T-helper 17 cell (primary cell): Measurements from ENCODE around the gene CCM2. TPM values are rescaled to one million over a fixed set of nuclear protein-coding genes. Genes with fewer than 3 reads are reported as not detected.
"Not testable (repeated sequence)": the region's sequence is repeated elsewhere in the genome, so short reads cannot be mapped to it uniquely, and the experiment has no call there.

Experiments used
- ATAC-seq: fragments of 150-1000 bp; cut with Tn5 transposase; 2 replicates; pipeline ENCODE4 v1.10.0; 2021; ENCODE audit warnings: mild to moderate bottlenecking, moderate library complexity
- DNase-seq, 3 donors: peaks; one replicate each; pipeline versions ENCODE4 v3.0.0 to v3.0.0-alpha.2; 2020 to 2021
- H3K9me3 ChIP-seq: one replicate; pipeline ENCODE4 v1.7.0; 2013; ENCODE audit warnings: low read length, mild to moderate bottlenecking; ENCODE audit not compliant: control insufficient read depth, poor library complexity, severe bottlenecking
- H3K27ac Mint-ChIP-seq: one replicate; pipeline ENCODE4 v1.8.0; 2022; ENCODE audit warnings: mild to moderate bottlenecking, moderate library complexity, mixed read lengths
- H3K27me3 Mint-ChIP-seq: one replicate; pipeline ENCODE4 v1.8.0; 2022; ENCODE audit warnings: mixed read lengths
- H3K36me3 Mint-ChIP-seq: one replicate; pipeline ENCODE4 v1.8.0; 2022; ENCODE audit warnings: low read depth, mixed read lengths
- H3K4me1 Mint-ChIP-seq: one replicate; pipeline ENCODE4 v1.8.0; 2022; ENCODE audit warnings: mild to moderate bottlenecking, mixed read lengths
- H3K4me3 Mint-ChIP-seq: one replicate; pipeline ENCODE4 v1.8.0; 2022; ENCODE audit warnings: mild to moderate bottlenecking, moderate library complexity, mixed read lengths
- total RNA-seq, 4 donors: library from RNA in 2 of 4; stranded (reverse) in 2 of 4; gene quantifications; one replicate each; pipeline ENCODE4 v1.2.3 and lab custom pipeline; 2022 to 2026

CCM2 gene
- total RNA-seq, 2 donors from 2014 or later: 77.4 to 83.0 TPM

DNA sequence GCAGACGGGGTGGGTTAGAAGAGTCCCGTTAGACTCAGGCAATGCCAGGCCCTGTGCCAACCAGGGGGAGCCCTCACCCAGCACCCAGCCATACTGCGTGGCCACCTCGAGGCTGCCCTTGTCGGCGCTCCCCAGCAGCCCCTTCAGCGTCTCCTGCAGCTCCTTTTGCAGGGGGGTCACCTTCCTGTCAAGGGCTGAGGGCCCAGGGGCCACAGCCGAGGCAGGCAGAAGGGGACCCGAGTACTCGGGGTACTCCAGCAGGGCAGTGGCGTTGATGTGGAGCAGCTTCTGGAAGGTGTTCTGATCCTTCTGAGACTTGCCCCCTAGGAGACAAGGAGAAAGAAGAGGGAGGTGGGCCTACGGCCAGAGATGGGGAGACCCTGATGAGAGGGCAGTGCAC, 101.7 kb downstream of the CCM2 start:
- no peak overlapping the region for H3K27ac Mint-ChIP-seq
- H3K27me3 Mint-ChIP-seq: no peaks in the 10 kb centered on the region
- no peak overlapping the region for H3K4me3 Mint-ChIP-seq
- no peaks in the 10 kb centered on the region for H3K36me3 Mint-ChIP-seq
- DNase-seq: no peak
- no peaks in the 10 kb centered on the region for H3K4me1 Mint-ChIP-seq
- no peaks in the 10 kb centered on the region for H3K9me3 ChIP-seq
- ATAC-seq: no peak

DNA sequence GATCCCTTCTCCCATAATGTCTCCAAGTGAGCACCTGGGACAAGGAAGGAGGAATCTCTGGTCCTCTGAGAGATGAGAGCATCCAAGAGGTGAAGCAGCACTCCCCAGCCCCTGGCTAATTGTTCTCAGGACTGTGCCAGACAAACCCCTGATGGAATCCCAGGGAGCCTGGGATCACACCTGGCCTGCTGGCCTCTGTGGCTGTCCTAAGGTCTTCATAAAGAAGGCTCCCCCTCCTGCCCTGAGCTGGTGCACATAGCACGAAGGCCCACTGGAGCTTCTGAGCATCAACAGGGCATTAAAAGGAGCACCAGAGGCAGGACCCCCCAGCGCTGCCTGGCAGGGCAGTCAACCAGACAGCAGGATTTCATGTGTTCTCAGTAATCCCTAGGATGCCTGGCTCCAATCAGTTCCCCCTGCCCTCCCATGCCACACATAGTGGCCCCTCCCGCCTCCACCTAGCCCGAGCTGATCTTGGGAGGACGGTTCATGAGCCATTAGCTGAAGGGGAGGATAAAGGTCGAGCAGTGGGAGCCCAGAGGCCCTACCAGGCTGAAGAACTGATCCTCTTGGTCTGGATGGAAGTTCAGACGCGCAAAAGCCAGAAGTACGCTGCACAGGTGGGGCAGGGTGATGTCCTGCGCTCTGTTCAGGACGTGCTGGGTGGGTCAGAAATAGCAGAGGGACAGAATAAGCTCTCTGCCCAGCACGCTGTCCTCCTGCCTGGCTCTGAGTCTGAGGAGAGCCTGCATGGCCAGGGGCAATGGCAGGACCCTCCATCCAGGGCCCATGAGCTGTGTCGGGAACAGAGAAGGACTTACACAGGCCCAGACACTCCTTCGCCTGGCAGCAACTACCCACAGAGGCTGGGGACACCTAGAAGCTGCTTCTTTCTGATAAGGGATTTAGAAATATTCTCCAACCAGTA, 103.0 kb downstream of the CCM2 start:
- H3K27me3 Mint-ChIP-seq: no peaks in the 10 kb centered on the region
- H3K9me3 ChIP-seq: no peaks in the 10 kb centered on the region
- ATAC-seq (no peak), DNase-seq (no peak)
- no peaks in the 10 kb centered on the region for H3K36me3 Mint-ChIP-seq
- H3K27ac Mint-ChIP-seq: no peak overlapping the region
- peaks cover 6% of the 10 kb centered on the region for H3K4me1 Mint-ChIP-seq
- no peak overlapping the region for H3K4me3 Mint-ChIP-seq

DNA sequence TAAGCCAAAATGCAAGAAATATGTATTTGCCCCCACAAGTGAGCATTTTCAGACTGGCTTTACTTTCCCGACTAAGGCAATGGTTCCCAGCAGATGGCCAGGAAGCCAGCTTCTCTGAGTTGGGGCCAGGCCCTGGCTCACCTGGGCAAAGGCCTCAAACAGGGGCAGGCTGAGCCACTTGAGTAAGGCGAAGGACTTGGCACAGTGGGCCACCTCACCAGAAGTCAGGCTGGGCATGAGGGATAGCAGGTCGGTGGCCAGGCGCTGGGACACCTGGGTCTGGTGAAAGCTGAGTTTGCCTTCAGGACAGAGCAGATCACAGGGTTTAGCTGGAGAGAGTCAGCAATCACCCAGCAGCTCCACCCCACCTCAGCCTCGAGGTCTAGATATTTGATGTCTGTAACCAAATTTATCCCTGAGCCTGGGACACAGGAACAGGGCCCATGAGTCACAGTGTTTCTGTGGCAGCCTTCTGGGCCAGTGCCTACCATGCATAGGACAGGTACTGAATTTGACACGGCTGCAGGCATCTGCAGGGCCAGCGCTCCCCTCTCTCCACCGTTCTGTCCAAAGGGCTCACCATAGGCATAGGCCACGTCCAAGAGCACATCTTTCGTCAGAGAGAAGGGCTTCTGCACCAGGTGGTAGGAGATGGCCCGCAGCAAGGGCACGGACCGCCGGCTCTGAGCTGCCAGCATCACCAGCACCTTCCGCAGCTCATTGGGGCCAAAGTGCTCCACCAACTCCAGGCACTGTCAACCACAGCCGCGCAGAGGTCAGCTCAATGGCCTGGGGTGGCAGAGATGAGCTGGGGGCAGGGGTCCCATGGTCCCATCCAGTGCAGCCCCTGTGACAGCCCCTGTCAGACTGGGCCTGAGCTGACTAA, 104.2 kb downstream of the CCM2 start:
- Mint-ChIP-seq H3K27me3 (no peaks in the 10 kb centered on the region), H3K36me3 (no peaks in the 10 kb centered on the region), H3K27ac (no peak overlapping the region), H3K4me3 (no peak overlapping the region), H3K4me1 (peaks cover 8% of the 10 kb centered on the region)
- H3K9me3 ChIP-seq: no peaks in the 10 kb centered on the region
- DNase-seq: no peak
- ATAC-seq: no peak

DNA sequence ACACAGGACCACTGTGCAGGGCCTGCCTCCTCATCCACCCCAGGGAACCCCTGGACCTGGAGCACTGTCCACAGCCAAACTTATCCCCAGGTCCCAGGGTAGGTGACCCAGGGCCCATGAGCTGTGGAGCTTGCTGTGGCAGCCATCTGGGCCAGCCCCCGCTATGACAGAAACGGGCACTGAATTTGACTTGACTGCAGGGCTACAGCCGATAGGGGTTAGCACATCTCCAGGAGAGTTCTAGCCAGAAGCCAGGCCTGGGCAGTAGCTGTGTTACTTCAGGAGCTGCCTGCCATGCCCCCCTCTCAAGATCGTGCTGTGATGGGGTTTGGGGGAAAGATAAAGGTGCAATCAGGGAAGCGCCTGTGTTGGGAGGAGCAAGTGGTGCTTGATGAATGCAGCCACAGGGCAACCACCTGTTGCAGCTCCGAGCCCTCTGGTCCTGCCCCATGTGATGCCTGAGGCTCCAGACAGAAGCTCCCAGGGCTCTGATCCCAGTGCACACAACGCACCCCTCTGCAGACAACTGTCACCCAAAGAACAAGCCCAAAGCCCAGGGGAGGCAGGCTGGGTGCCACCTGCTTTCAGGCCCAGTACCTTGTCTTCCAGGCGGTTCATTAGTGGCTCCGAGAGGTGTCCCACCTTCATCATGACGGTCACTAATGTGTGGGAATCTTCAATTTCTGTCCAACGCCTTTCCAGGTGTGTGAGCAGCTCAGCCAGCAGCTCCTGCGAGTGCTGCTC, 105.0 kb downstream of the CCM2 start:
- H3K9me3 ChIP-seq: no peaks in the 10 kb centered on the region
- no peak for DNase-seq
- H3K4me1 Mint-ChIP-seq: peaks cover 9% of the 10 kb centered on the region
- ATAC-seq: no peak
- no peak overlapping the region for H3K4me3 Mint-ChIP-seq
- H3K27ac Mint-ChIP-seq: no peak overlapping the region
- no peaks in the 10 kb centered on the region for H3K27me3 Mint-ChIP-seq
- no peaks in the 10 kb centered on the region for H3K36me3 Mint-ChIP-seq

DNA sequence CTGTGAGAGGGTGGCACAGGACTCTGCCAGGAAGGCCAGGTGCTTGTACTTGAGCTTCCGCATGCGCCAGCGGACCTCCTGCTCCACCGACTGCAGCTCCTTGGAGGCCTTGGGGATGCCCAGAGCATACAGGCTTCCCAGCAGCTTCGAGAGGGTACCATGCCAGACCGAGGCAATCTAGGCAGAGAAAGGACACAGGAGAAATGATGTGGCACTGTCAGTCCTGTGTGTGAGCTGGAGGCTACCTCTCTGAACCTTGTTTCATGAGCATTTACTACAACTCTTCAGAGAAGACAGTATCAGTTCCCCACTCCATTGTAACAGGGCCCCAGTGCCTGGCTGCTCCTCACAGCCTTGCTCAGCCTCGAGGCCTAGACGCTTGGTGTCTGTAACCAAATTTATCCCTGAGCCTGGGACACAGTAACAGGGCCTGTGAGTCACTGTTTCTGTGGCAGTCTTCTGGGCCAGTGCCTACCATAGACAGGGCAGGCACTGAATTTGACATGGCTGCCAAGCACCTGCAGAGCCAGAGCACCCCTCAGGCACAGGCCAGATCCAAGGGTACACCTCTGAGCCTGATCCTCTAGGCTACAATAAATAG, 105.7 kb downstream of the CCM2 start:
- ATAC-seq (no peak), DNase-seq (no peak)
- no peak overlapping the region for H3K27ac Mint-ChIP-seq
- no peak overlapping the region for H3K4me3 Mint-ChIP-seq
- H3K4me1 Mint-ChIP-seq: peaks cover 14% of the 10 kb centered on the region
- H3K36me3 Mint-ChIP-seq: no peaks in the 10 kb centered on the region
- H3K27me3 Mint-ChIP-seq: no peaks in the 10 kb centered on the region
- H3K9me3 ChIP-seq: no peaks in the 10 kb centered on the region

DNA sequence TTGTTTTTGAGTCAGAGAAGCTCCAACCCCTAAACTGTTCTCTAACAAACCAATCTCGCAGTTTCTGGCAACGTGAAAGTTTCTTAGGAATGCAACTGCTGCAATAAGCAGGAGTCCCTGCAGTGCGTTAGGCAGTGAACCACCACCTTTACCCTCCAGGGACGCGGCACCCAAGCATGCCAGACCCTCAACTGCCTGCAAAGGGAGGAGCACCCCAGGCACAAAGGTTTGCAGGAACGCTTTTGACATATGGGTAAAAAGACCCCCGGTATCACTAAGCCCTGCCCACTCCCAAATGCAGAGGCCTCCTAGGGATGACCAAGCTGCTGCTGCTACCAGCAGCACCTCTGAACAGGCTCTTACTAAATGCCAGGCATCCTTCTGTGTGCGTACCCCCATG, 106.8 kb downstream of the CCM2 start:
- DNase-seq (no peak), ATAC-seq (no peak)
- Mint-ChIP-seq H3K4me3 (no peak overlapping the region), H3K27ac (peak overlapping the region; percentile 49), H3K36me3 (peaks cover 3% of the 10 kb centered on the region), H3K27me3 (no peaks in the 10 kb centered on the region), H3K4me1 (peaks cover 23% of the 10 kb centered on the region)
- H3K9me3 ChIP-seq: no peaks in the 10 kb centered on the region

DNA sequence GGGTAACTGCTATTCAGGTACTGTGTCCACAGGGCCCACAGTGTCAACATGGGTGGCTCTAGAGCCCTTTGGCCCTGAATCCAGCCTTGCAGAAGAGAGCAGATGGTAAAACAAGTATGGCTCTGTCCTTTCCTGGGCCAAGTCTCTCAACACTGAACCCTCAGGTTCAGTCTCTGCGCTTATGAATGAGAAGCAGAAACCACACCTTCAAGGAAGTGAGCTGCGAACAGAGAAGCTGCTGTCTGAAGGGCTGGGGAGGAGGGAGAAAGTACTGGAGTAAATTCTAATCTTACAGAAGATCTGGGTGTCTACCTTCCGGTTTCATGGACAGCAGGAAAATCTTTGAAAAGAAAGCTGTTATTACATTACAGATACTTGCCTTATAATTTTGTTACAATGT, 107.4 kb downstream of the CCM2 start:
- H3K9me3 ChIP-seq: no peaks in the 10 kb centered on the region
- H3K27me3 Mint-ChIP-seq: no peaks in the 10 kb centered on the region
- H3K4me1 Mint-ChIP-seq: peaks cover 28% of the 10 kb centered on the region
- peak overlapping the region; percentile 49 for H3K27ac Mint-ChIP-seq
- ATAC-seq (no peak), DNase-seq (no peak)
- peaks cover 3% of the 10 kb centered on the region for H3K36me3 Mint-ChIP-seq
- H3K4me3 Mint-ChIP-seq: no peak overlapping the region

DNA sequence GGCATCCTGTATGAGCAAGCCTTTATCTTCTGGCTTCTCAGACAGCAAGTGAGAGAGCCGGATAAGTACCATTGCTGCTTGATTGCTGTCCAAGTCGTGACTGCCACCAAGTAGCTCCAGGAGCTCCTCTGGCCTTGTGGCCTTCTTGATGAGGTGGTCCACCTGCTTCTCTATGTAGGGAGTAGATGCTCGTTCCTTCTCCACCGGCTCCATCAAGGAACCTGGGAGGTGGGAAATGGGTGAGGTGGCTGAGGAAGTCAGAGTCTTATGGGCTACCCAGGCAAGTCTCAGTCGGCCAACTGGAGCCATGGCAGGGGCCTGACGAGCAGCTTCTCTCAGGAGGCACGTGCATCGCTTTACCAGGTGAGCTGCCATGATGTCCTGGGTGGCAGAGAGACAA, 108.9 kb downstream of the CCM2 start:
- H3K9me3 ChIP-seq: no peaks in the 10 kb centered on the region
- ATAC-seq (no peak), DNase-seq (no peak)
- peak overlapping the region; percentile 49 for H3K27ac Mint-ChIP-seq
- peaks cover 3% of the 10 kb centered on the region for H3K36me3 Mint-ChIP-seq
- H3K27me3 Mint-ChIP-seq: no peaks in the 10 kb centered on the region
- no peak overlapping the region for H3K4me3 Mint-ChIP-seq
- H3K4me1 Mint-ChIP-seq: peaks cover 31% of the 10 kb centered on the region

DNA sequence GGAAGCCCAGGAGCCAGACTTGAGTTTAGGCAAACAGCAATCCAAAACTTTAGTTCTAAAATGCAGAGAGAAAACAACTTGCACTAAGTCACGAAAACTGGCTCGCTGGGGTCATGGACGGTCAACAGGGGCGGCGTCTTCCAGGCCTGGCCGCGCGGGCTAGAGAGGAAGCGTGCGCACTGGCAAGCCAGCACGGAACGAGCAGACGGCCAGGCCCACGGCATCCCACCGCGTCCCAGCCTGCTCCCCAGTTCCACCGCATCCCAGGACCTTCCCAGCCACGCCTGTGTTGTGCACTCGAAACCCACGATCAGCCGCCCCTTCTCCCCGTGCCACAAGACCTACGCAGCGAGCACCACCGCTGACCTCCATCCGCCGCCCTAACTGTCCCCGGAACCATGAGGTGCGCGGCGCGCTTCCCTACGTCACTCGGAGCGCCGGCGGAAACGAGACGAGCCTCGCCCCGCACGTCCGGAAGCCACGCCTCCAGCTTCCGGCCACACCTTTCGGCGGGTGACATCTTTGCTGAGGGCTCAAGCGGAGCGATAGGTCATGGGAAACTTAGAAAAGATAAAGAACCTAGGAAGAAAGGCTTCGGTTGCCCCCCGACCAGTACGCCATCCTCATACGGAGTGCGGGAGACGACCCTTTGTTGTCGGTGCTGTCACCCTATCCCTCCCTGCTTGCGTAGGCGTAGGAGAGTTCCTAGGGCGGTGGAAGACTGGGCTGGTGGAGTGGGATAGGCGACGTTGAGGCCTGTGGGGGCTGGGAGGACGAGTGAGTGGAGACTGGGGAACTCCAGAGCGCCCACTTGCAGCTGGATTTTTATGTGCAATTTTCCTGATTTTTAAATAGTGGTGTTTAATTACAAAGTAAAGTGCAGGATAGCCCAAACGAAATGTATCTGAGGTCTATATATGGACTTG, 111.6 kb downstream of the CCM2 start, which contains the start of gene TBRG4:
Gene TBRG4, minus strand, starts transcription at position 400 of the 926 bp plus-strand sequence. CDS start 2,460 bp downstream, outside the sequence.
- peaks cover 7% of the 10 kb centered on the region for H3K27me3 Mint-ChIP-seq

DNA sequence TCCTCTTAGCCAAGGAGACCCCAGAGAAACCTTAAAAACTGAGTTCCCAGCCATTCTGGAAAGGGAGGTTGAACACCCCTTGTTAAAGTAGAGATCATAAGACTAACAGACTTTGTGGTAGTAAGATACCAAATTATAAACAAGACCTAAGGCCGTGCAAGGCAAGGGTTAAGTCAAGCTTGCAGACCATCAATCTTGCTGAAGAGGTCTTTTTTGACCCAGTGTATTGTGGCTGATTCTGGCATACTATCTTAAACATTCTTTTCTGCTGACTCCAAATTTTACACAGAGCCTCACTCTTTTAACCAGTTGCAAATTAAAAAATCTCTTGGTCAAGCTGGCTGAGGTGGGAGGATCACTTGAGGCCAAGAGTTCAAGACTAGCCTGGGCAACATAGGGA, 112.6 kb downstream of the CCM2 start:
- peaks cover 3% of the 10 kb centered on the region for H3K36me3 Mint-ChIP-seq
- H3K4me1 Mint-ChIP-seq: peaks cover 30% of the 10 kb centered on the region
- H3K27me3 Mint-ChIP-seq: peaks cover 7% of the 10 kb centered on the region
- no peaks in the 10 kb centered on the region for H3K9me3 ChIP-seq
- peak overlapping the region; percentile 97 for H3K27ac Mint-ChIP-seq
- H3K4me3 Mint-ChIP-seq: peak overlapping the region; percentile 43
- DNase-seq (no peak), ATAC-seq (no peak)

More for the DNA sequence above, 111.6 kb downstream of the CCM2 start, which contains the start of gene TBRG4:
- ATAC-seq (peak; percentile 91), DNase-seq (peak; percentile 86 to 89 (median 88))
- peaks cover 31% of the 10 kb centered on the region for H3K4me1 Mint-ChIP-seq
- no peaks in the 10 kb centered on the region for H3K9me3 ChIP-seq
- peak within 1 kb of the TSS; percentile 97 for H3K4me3 Mint-ChIP-seq
- H3K36me3 Mint-ChIP-seq: peaks cover 3% of the 10 kb centered on the region
- H3K27ac Mint-ChIP-seq: peak within 1 kb of the TSS; percentile 97

DNA sequence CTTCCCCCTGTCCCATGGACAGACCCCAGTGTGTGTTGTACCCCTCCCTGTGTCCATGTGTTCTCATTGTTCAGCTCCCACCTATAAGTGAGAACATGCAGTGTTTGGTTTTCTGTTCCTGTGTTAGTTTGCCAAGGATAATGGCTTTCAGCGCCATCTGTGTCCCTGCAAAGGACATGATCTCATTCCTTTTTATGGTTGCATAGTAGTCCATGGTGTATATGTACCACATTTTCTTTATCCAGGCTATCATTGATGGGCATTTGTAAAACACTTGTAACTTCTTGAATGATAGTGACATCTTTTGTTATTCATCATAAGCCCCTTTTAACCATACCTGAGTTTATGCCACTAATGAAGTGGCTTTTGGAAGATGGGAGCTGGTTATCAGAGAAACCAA, 114.3 kb downstream of the CCM2 start:
- peaks cover 28% of the 10 kb centered on the region for H3K4me1 Mint-ChIP-seq
- not testable (repeated sequence) for DNase-seq, ATAC-seq, H3K9me3 ChIP-seq, H3K36me3 Mint-ChIP-seq, H3K27me3 Mint-ChIP-seq, H3K4me3 Mint-ChIP-seq
- H3K27ac Mint-ChIP-seq: peak overlapping the region; percentile 60

DNA sequence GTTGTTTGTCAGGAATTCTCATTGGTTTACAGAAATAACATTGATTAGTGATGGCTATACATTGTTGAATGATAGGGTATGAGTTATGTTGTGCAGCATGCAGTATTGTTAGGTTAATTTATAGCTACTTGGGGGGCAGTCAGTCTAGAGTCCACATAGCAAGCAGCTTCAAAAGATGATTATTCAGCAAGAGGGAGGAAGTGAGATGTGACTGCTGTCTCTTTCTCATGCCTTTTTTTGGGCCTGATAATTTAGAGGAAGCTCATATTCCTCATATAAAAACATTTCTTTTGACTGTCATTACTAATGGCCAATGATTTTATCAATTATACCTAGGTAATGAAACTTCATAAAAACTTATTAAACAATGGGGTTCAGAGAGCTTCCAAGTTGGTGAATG, 114.9 kb downstream of the CCM2 start:
- H3K9me3 ChIP-seq: no peaks in the 10 kb centered on the region
- ATAC-seq: no peak
- no peak for DNase-seq
- H3K36me3 Mint-ChIP-seq: peaks cover 3% of the 10 kb centered on the region
- H3K4me1 Mint-ChIP-seq: peaks cover 27% of the 10 kb centered on the region
- H3K27me3 Mint-ChIP-seq: peaks cover 7% of the 10 kb centered on the region
- H3K27ac Mint-ChIP-seq: no peak overlapping the region
- no peak overlapping the region for H3K4me3 Mint-ChIP-seq
